H1 (cell line): ENCODE results near the gene CDC42.

Source experiments
- BCL11A ChIP-seq, 2 experiments: IDR thresholded peaks; one replicate each; pipeline ENCODE4 v1.6.1; 2011; ENCODE audit warnings: low read depth in 2 of 2, low read length in 2 of 2, mild to moderate bottlenecking in 2 of 2
- EP300 ChIP-seq, 2 experiments: IDR thresholded peaks; 1 replicate in 1 of 2; 2 replicates in 1 of 2; pipeline ENCODE4 v1.6.1; 2011 to 2012; ENCODE audit warnings: low read depth in 2 of 2, low read length in 2 of 2, mild to moderate bottlenecking in 2 of 2, borderline replicate concordance in 1 of 2, inconsistent platforms in 1 of 2, moderate library complexity in 1 of 2
- KDM4A ChIP-seq: IDR thresholded peaks from one replicate; pipeline ENCODE4 v1.7.1; 2012; ENCODE audit warnings: low read depth, mild to moderate bottlenecking, moderate library complexity, low read length, inconsistent platforms; ENCODE audit not compliant: severe bottlenecking
- MAFK ChIP-seq: IDR thresholded peaks from 2 replicates; pipeline ENCODE4 v1.6.1; 2012; ENCODE audit warnings: low read depth, mild to moderate bottlenecking, improper control_type of control experiment, low read length
- POLR2A ChIP-seq, 2 experiments: IDR thresholded peaks; 1 replicate in 1 of 2; 2 replicates in 1 of 2; pipeline ENCODE4 v1.6.1; 2011; ENCODE audit warnings: low read depth in 2 of 2, low read length in 2 of 2, mild to moderate bottlenecking in 2 of 2; ENCODE audit errors: control extremely low read depth in 1 of 2
- SIN3A ChIP-seq, 2 experiments: IDR thresholded peaks in 1 of 2; conservative IDR thresholded peaks in 1 of 2; 2 replicates each; pipeline ENCODE4 v1.6.1; 2011 to 2012; ENCODE audit warnings: low read length in 2 of 2, improper control_type of control experiment in 1 of 2, low read depth in 1 of 2, mild to moderate bottlenecking in 1 of 2
- TAF1 ChIP-seq: IDR thresholded peaks from 2 replicates; pipeline ENCODE4 v1.6.1; 2011; ENCODE audit warnings: mild to moderate bottlenecking, low read depth, low read length
- YY1 ChIP-seq: IDR thresholded peaks from 2 replicates; pipeline ENCODE4 v1.6.1; 2011; ENCODE audit warnings: low read depth, mild to moderate bottlenecking, low read length
- TF ChIP-seq, protein P1 (sequence below), 3 experiments: IDR thresholded peaks; 1 replicate in 2 of 3; 2 replicates in 1 of 3; pipeline versions ENCODE4 v1.5.1 to v1.6.1; 2011; ENCODE audit warnings: low read length in 3 of 3, mild to moderate bottlenecking in 3 of 3, inconsistent platforms in 2 of 3, low read depth in 1 of 3, moderate library complexity in 1 of 3; ENCODE audit not compliant: insufficient read depth in 1 of 3; ENCODE audit errors: control extremely low read depth in 1 of 3

DNA sequence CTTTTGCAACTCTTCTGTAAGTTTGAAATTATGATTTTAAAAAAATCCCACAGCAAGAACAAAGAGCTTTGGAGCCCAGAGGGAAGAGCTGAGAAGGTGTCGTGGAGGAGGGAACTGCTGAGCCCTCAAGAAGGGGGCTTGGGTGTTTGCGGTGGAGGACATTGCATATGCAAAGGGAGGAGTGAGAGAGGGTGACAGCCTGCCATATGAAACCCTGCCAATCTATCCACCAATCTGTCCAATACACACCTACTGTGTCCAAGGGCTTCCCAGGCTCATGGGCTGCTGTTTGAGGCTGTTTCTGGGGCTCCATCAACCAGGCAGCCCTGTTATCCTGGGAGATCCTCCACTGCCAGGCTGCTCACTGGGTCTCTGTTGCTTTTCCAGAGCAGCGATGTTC is 75.2 kb downstream of the CDC42 start:
- TF ChIP-seq POLR2A (IDR thresholded peaks at IDR 0.05; ENCODE audit: control extremely low read depth in 1 of 2, low read depth in 2 of 2, low read length in 2 of 2) (no peak), KDM4A (no peak), EP300 (IDR thresholded peaks at IDR 0.05; ENCODE audit: borderline replicate concordance in 1 of 2, low read depth in 2 of 2, low read length in 2 of 2) (no peak), BCL11A (IDR thresholded peaks at IDR 0.05; ENCODE audit: low read depth in 2 of 2, low read length in 2 of 2) (no peak), MAFK (no peak), TAF1 (no peak), YY1 (no peak), SIN3A (conservative IDR thresholded peaks at IDR 0.05 in 1 of 2, IDR thresholded peaks at IDR 0.05 in 1 of 2; ENCODE audit: low read depth in 1 of 2, low read length in 2 of 2) (no peak)
- TF ChIP-seq, protein P1, sequence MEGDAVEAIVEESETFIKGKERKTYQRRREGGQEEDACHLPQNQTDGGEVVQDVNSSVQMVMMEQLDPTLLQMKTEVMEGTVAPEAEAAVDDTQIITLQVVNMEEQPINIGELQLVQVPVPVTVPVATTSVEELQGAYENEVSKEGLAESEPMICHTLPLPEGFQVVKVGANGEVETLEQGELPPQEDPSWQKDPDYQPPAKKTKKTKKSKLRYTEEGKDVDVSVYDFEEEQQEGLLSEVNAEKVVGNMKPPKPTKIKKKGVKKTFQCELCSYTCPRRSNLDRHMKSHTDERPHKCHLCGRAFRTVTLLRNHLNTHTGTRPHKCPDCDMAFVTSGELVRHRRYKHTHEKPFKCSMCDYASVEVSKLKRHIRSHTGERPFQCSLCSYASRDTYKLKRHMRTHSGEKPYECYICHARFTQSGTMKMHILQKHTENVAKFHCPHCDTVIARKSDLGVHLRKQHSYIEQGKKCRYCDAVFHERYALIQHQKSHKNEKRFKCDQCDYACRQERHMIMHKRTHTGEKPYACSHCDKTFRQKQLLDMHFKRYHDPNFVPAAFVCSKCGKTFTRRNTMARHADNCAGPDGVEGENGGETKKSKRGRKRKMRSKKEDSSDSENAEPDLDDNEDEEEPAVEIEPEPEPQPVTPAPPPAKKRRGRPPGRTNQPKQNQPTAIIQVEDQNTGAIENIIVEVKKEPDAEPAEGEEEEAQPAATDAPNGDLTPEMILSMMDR (IDR thresholded peaks at IDR 0.05; ENCODE audit: control extremely low read depth in 1 of 3, insufficient read depth in 1 of 3, low read depth in 1 of 3, low read length in 3 of 3), result no peak
